WTC11 (cell line): ENCODE data around the gene CIZ1.

Experiments
- ARID4B ChIP-seq: sonication (generic); formaldehyde crosslinking; IDR thresholded peaks from 2 replicates; pipeline ENCODE4 v1.8.0; 2023; ENCODE audit warnings: missing genetic modification reagents, mild to moderate bottlenecking, borderline replicate concordance
- CTCF ChIP-seq: fragments of 200-600 bp; IDR thresholded peaks from 2 replicates; pipeline ENCODE4 v1.8.0; 2022; ENCODE audit warnings: antibody characterized with exemption
- ETV6 ChIP-seq: sonication (generic); formaldehyde crosslinking; IDR thresholded peaks from 2 replicates; pipeline ENCODE4 v1.8.1; 2022; ENCODE audit warnings: mild to moderate bottlenecking, missing genetic modification reagents
- JAZF1 ChIP-seq: fragments of 250-450 bp; sonication (Bioruptor Pico); IDR thresholded peaks from 2 replicates; pipeline ENCODE4 v1.9.0; 2021; ENCODE audit warnings: moderate library complexity, mild to moderate bottlenecking, inconsistent platforms

- TF ChIP-seq CTCF (no peak), JAZF1 (CRISPR knock-in tag) (no peak), ARID4B (CRISPR knock-in tag) (no peak), ETV6 (CRISPR knock-in tag) (no peak)
Measured at GRCh38 chr9:128222026-128222425, 30.7 kb upstream of the CIZ1 start.
